SK-N-SH treated with all-trans-retinoic acid at 6 μM for 48 hours (cell line): Measurements from ENCODE around the gene PNPO.

Source experiments
- CREB5 ChIP-seq: fragments of 250-450 bp; sonication (Bioruptor Pico); IDR thresholded peaks from 2 replicates; pipeline ENCODE4 v1.5.1; 2020; ENCODE audit warnings: low read depth, mild to moderate bottlenecking, moderate library complexity
- CSDC2 ChIP-seq: fragments of 250-450 bp; sonication (Bioruptor Pico); IDR thresholded peaks from 2 replicates; pipeline ENCODE4 v1.5.0; 2020; ENCODE audit warnings: mild to moderate bottlenecking, moderate library complexity
- ISL1 ChIP-seq: fragments of 250-450 bp; sonication (Bioruptor Pico); IDR thresholded peaks from 2 replicates; pipeline ENCODE4 v2.1.2; 2022; ENCODE audit warnings: mild to moderate bottlenecking, moderate library complexity
- OSR1 ChIP-seq: fragments of 250-450 bp; sonication (Bioruptor Pico); IDR thresholded peaks from 2 replicates; pipeline ENCODE4 v1.8.0; 2022; ENCODE audit warnings: moderate library complexity, mild to moderate bottlenecking, inconsistent platforms
- PATZ1 ChIP-seq: fragments of 250-450 bp; sonication (Bioruptor Pico); IDR thresholded peaks from 2 replicates; pipeline ENCODE4 v1.8.0; 2020; ENCODE audit warnings: mild to moderate bottlenecking, moderate library complexity, borderline replicate concordance
- POU6F1 ChIP-seq: fragments of 250-450 bp; sonication (Bioruptor Pico); IDR thresholded peaks from 2 replicates; pipeline ENCODE4 v1.8.0; 2021; ENCODE audit warnings: low read depth, mild to moderate bottlenecking, moderate library complexity, borderline replicate concordance
- RARB ChIP-seq: fragments of 250-450 bp; sonication (Bioruptor Pico); IDR thresholded peaks from 2 replicates; pipeline ENCODE4 v1.8.0; 2021; ENCODE audit warnings: mild to moderate bottlenecking, moderate library complexity
- TOX ChIP-seq: fragments of 250-450 bp; sonication (Bioruptor Pico); IDR thresholded peaks from 2 replicates; pipeline ENCODE4 v1.8.0; 2021; ENCODE audit warnings: mild to moderate bottlenecking, moderate library complexity, borderline replicate concordance
- TSHZ2 ChIP-seq: fragments of 250-450 bp; sonication (Bioruptor Pico); IDR thresholded peaks from 2 replicates; pipeline ENCODE4 v1.5.0; 2020; ENCODE audit warnings: mild to moderate bottlenecking, moderate library complexity
- ZFP3 ChIP-seq: fragments of 250-450 bp; sonication (Bioruptor Pico); IDR thresholded peaks from 2 replicates; pipeline ENCODE4 v1.5.0; 2020; ENCODE audit warnings: mild to moderate bottlenecking, moderate library complexity
- ZNF565 ChIP-seq: fragments of 450-650 bp; formaldehyde crosslinking; conservative IDR thresholded peaks from 2 replicates; pipeline ENCODE4 v1.5.0; 2020; ENCODE audit warnings: low read depth, mild to moderate bottlenecking, moderate library complexity
- ZNF70 ChIP-seq: fragments of 450-650 bp; formaldehyde crosslinking; IDR thresholded peaks from 2 replicates; pipeline ENCODE4 v1.5.0; 2020; ENCODE audit warnings: mild to moderate bottlenecking, moderate library complexity

- TF ChIP-seq PATZ1 (CRISPR knock-in tag) (no peak), TOX (no peak), RARB (CRISPR knock-in tag) (no peak), CREB5 (no peak), ISL1 (CRISPR knock-in tag) (no peak), ZNF70 (CRISPR knock-in tag) (no peak), CSDC2 (CRISPR knock-in tag) (no peak), ZNF565 (CRISPR knock-in tag) (no peak), ZFP3 (CRISPR knock-in tag) (no peak), OSR1 (no peak), POU6F1 (CRISPR knock-in tag) (no peak), TSHZ2 (no peak)
Measured at GRCh38 chr17:47942096-47942510, 732 bp downstream of the PNPO start.
